Measurements from ENCODE around the gene STK39. TPM values are rescaled to one million over a fixed set of nuclear protein-coding genes. Genes with fewer than 3 reads are reported as not detected.

Gene STK39
- total and polyA plus RNA-seq, 2 of the 4 experiments (the other 2 are of a cell fraction) = 11.8 to 16.4 TPM

DNA sequence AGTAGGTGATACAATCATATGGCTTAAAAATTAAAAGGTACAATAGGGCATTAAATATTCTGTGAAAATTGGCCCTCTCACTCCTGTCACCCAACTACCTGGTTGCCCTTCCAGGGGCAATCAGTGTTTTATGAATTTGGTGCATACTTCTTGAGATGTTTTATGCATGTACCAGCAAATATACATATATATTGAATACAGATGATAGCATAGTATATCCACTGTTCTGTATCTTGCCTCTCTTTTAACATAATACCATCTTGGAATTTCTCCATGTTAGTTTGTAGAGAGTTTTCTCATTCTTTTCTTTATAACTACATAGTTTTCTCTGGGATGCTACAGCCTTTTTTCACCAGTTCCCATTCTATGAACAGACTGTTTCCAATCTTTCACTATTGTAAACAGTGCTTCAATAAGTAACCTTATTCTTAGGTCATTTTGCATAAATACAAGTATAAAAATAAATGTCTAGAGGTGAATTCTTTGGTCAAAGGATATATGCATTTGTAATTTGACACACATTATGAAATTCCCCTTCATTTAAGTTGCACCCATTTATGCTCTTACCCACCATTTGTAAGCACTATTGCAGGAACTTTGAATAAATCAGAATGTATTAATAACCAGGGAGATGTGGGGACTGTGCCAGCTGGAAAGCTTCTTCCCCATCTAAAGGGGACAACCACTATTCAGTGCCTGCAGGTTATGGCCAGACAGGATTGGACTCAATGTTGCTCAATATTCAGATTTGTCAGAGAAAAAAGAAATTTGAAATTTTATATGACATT lies 225.4 kb downstream of the STK39 start:
- POLR2A ChIA-PET (ENCODE audit: unreplicated experiment) = no interaction called here
- TF ChIP-seq RFX5 (IDR thresholded peaks at IDR 0.05; ENCODE audit: low read depth, low read length) (no peak), BHLHE40 (IDR thresholded peaks at IDR 0.05; ENCODE audit: low read depth, low read length) (no peak), MXI1 (IDR thresholded peaks at IDR 0.05; ENCODE audit: borderline replicate concordance, low read depth, low read length) (no peak), CHD1 (IDR thresholded peaks at IDR 0.05; ENCODE audit: low read depth, low read length) (no peak), FOS (IDR thresholded peaks at IDR 0.05; ENCODE audit: low read depth, low read length) (no peak), RCOR1 (IDR thresholded peaks at IDR 0.05; ENCODE audit: insufficient replicate concordance, low read length) (no peak), SMC3 (IDR thresholded peaks at IDR 0.05; ENCODE audit: low read depth, low read length) (no peak), MAFK (IDR thresholded peaks at IDR 0.05; ENCODE audit: low read depth, low read length) (no peak), NFE2L2 (IDR thresholded peaks at IDR 0.05; ENCODE audit: low read depth, low read length) (no peak)
- TF ChIP-seq, protein P1, sequence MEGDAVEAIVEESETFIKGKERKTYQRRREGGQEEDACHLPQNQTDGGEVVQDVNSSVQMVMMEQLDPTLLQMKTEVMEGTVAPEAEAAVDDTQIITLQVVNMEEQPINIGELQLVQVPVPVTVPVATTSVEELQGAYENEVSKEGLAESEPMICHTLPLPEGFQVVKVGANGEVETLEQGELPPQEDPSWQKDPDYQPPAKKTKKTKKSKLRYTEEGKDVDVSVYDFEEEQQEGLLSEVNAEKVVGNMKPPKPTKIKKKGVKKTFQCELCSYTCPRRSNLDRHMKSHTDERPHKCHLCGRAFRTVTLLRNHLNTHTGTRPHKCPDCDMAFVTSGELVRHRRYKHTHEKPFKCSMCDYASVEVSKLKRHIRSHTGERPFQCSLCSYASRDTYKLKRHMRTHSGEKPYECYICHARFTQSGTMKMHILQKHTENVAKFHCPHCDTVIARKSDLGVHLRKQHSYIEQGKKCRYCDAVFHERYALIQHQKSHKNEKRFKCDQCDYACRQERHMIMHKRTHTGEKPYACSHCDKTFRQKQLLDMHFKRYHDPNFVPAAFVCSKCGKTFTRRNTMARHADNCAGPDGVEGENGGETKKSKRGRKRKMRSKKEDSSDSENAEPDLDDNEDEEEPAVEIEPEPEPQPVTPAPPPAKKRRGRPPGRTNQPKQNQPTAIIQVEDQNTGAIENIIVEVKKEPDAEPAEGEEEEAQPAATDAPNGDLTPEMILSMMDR (conservative IDR thresholded peaks at IDR 0.05; ENCODE audit: low read depth, low read length) = no peak
- TF ChIP-seq, protein P2, sequence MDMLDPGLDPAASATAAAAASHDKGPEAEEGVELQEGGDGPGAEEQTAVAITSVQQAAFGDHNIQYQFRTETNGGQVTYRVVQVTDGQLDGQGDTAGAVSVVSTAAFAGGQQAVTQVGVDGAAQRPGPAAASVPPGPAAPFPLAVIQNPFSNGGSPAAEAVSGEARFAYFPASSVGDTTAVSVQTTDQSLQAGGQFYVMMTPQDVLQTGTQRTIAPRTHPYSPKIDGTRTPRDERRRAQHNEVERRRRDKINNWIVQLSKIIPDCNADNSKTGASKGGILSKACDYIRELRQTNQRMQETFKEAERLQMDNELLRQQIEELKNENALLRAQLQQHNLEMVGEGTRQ (IDR thresholded peaks at IDR 0.05; ENCODE audit: low read depth, low read length) = no peak
- DNase-seq (no peak), ATAC-seq (ENCODE audit: low read depth) (no peak)
- H3K9me1 ChIP-seq (ENCODE audit: insufficient read depth, low read length) = peaks cover under 1% of the 10 kb centered on the region; the same call in 1 of the 2 replicates
- CTCF ChIA-PET = interaction anchor here (0.6 kb wide), 3 partner anchors 10 to 296 kb away, joined by 3 to 4 read pairs (median 3); no protein-coding TSS in a partner anchor
- dilution Hi-C loops (cut with HindIII; ENCODE audit: low sequenced_read_pairs, unreplicated experiment) = no loop called here
- BruUV-seq (replicated peaks) = no TSS peak
- no peak overlapping the region for H4K5ac ChIP-seq (ENCODE audit: low read depth, low read length)
- H4K8ac ChIP-seq (ENCODE audit: low read depth in 2 of 2, low read length in 2 of 2) = 0 out of 4 replicates have a peak overlapping the region, but pooled peaks of 1 of the 2 experiments have one; percentile 2
- 0 out of 2 replicates have a peak, but pooled peaks cover 4% of the 10 kb centered on the region for H3K4me1 ChIP-seq (ENCODE audit: control insufficient read depth, insufficient read depth, low read length)
- H4K20me1 ChIP-seq (ENCODE audit: insufficient read depth, low read length) = no peaks in the 10 kb centered on the region
- H3K27me3 ChIP-seq (ENCODE audit: control insufficient read depth, insufficient read depth, low read length) = no peaks in the 10 kb centered on the region
- no peak overlapping the region for H3K9ac ChIP-seq (ENCODE audit: low read depth, low read length)
- no peak overlapping the region for H2AK9ac ChIP-seq (replicated peaks; ENCODE audit: low read depth, low read length, poor library complexity)
- H3K79me1 ChIP-seq (ENCODE audit: low read depth in 1 of 2, low read length in 2 of 2) = peaks cover 3 to 29% of the 10 kb centered on the region in 2 experiments
- no peak overlapping the region for H2BK15ac ChIP-seq (ENCODE audit: low read depth, low read length)
- in situ Hi-C loops (cut with MboI; ENCODE audit: low sequenced_read_pairs) = no loop called here
- H3K36me3 ChIP-seq (ENCODE audit: control insufficient read depth, insufficient read depth, low read length) = peaks cover 4% of the 10 kb centered on the region
- H3K27ac ChIP-seq (ENCODE audit: insufficient read depth, low read length) = no peak overlapping the region
- no peak overlapping the region for H3K4me3 ChIP-seq (ENCODE audit: insufficient read depth, low read depth, low read length)
- no peak overlapping the region for H2BK5ac ChIP-seq (ENCODE audit: low read depth, low read length, poor library complexity, severe bottlenecking)
- H3K9me3 ChIP-seq (ENCODE audit: control insufficient read depth, insufficient read depth, low read length) = no peaks in the 10 kb centered on the region
- no peak overlapping the region; the same call in 1 of the 2 replicates for H3K18ac ChIP-seq (ENCODE audit: low read depth, low read length)
- no peak overlapping the region for H4K91ac ChIP-seq (ENCODE audit: insufficient read depth, low read depth, low read length)
- no peak overlapping the region for H3K56ac ChIP-seq (ENCODE audit: extremely low read depth, insufficient read depth, low read length)
- no peak overlapping the region for H2AFZ ChIP-seq (replicated peaks; ENCODE audit: low read length, poor library complexity)
- H2BK20ac ChIP-seq (ENCODE audit: low read depth, low read length) = no peak overlapping the region
- no peak overlapping the region for H2BK120ac ChIP-seq (ENCODE audit: low read depth, low read length)
- no peak overlapping the region; the same call in 1 of the 2 replicates for H2AK5ac ChIP-seq (ENCODE audit: low read depth, low read length)
- H3K4ac ChIP-seq (ENCODE audit: low read depth, low read length) = 0 out of 2 replicates have a peak overlapping the region, but pooled peaks have one; percentile 38
- H3K14ac ChIP-seq (replicated peaks; ENCODE audit: low read depth, low read length) = no peak overlapping the region
- no peak overlapping the region for H3K23ac ChIP-seq (ENCODE audit: low read depth, low read length)
- intact Hi-C loops (cut with micrococcal nuclease) = no loop called here
- no peak overlapping the region for H3K4me2 ChIP-seq (ENCODE audit: low read depth, low read length)
